ENCODE measurements around the gene ZNF385B. TPM values are rescaled to one million over a fixed set of nuclear protein-coding genes. Genes with fewer than 3 reads are reported as not detected.

Gene ZNF385B
- total and polyA plus RNA-seq, 3 donors from 2014 or later, result 28.1 to 40.3 (median 37.4) TPM

GRCh38 chr2:179550849-179551248 lies 310.6 kb downstream of the ZNF385B start:
- TF ChIP-seq CTCF (IDR thresholded peaks at IDR 0.05) (no peak), POLR2A (IDR thresholded peaks at IDR 0.05) (no peak)
- WGBS, 2 donors, result 90 to 96% methylated on average over 4 of the region's 4 CpGs
- intact Hi-C loops (cut with DNase I; ENCODE audit: low total_unique reads), result no loop called here
- H3K4me1 ChIP-seq, result no peaks in the 10 kb centered on the region
- DNase-seq, result no peak
- H3K27me3 ChIP-seq, result no peaks in the 10 kb centered on the region
- H3K27ac ChIP-seq, result no peak overlapping the region
- no peak overlapping the region for H3K4me3 ChIP-seq
- no peaks in the 10 kb centered on the region for H3K9me3 ChIP-seq
- H3K36me3 ChIP-seq (ENCODE audit: low read depth, missing control alignments), result no peaks in the 10 kb centered on the region

- TF ChIP-seq CTCF (IDR thresholded peaks at IDR 0.05) (no peak), POLR2A (IDR thresholded peaks at IDR 0.05) (no peak)
- Histone ChIP-seq H3K9me3 (no peaks in the 10 kb centered on the region), H3K4me3 (no peak overlapping the region), H3K27ac (no peak overlapping the region), H3K27me3 (no peaks in the 10 kb centered on the region), H3K36me3 (ENCODE audit: low read depth, missing control alignments) (no peaks in the 10 kb centered on the region), H3K4me1 (no peaks in the 10 kb centered on the region)
- no peak for DNase-seq
- 88 to 92% methylated on average over 1 of the region's 1 CpG for WGBS, 2 donors
- intact Hi-C loops (cut with DNase I; ENCODE audit: low total_unique reads), result no loop called here
Measured at GRCh38 chr2:179550214-179550613, 311.2 kb downstream of the ZNF385B start.

GRCh38 chr2:179546656-179547055 lies 314.8 kb downstream of the ZNF385B start:
- TF ChIP-seq CTCF (IDR thresholded peaks at IDR 0.05) (no peak), POLR2A (IDR thresholded peaks at IDR 0.05) (no peak)

GRCh38 chr2:179545024-179545423 lies 316.4 kb downstream of the ZNF385B start:
- intact Hi-C loops (cut with DNase I; ENCODE audit: low total_unique reads), result no loop called here
- Histone ChIP-seq H3K4me1 (no peaks in the 10 kb centered on the region), H3K4me3 (no peak overlapping the region), H3K9me3 (no peaks in the 10 kb centered on the region), H3K27ac (no peak overlapping the region), H3K36me3 (ENCODE audit: low read depth, missing control alignments) (no peaks in the 10 kb centered on the region), H3K27me3 (no peaks in the 10 kb centered on the region)
- 71 to 74% methylated on average over 2 of the region's 2 CpGs for WGBS, 2 donors
- no peak for DNase-seq
- TF ChIP-seq POLR2A (IDR thresholded peaks at IDR 0.05) (no peak), CTCF (IDR thresholded peaks at IDR 0.05) (no peak)

More at GRCh38 chr2:179546656-179547055, 314.8 kb downstream of the ZNF385B start:
- Histone ChIP-seq H3K4me1 (no peaks in the 10 kb centered on the region), H3K27ac (no peak overlapping the region), H3K27me3 (no peaks in the 10 kb centered on the region), H3K9me3 (no peaks in the 10 kb centered on the region), H3K36me3 (ENCODE audit: low read depth, missing control alignments) (no peaks in the 10 kb centered on the region), H3K4me3 (no peak overlapping the region)
- intact Hi-C loops (cut with DNase I; ENCODE audit: low total_unique reads), result no loop called here
- 92 to 98% methylated on average over 2 of the region's 2 CpGs for WGBS, 2 donors
- DNase-seq, result no peak

- DNase-seq, result no peak
- no peak overlapping the region for H3K4me3 ChIP-seq
- no peaks in the 10 kb centered on the region for H3K27me3 ChIP-seq
- no peak for TF ChIP-seq CTCF (IDR thresholded peaks at IDR 0.05)
- no peak for TF ChIP-seq POLR2A (IDR thresholded peaks at IDR 0.05)
- intact Hi-C loops (cut with DNase I; ENCODE audit: low total_unique reads), result no loop called here
- H3K9me3 ChIP-seq, result no peaks in the 10 kb centered on the region
- 76 to 77% methylated on average over 3 of the region's 3 CpGs for WGBS, 2 donors
- no peaks in the 10 kb centered on the region for H3K36me3 ChIP-seq (ENCODE audit: low read depth, missing control alignments)
- H3K4me1 ChIP-seq, result no peaks in the 10 kb centered on the region
- no peak overlapping the region for H3K27ac ChIP-seq
Measured at GRCh38 chr2:179543361-179543901, 318.0 kb downstream of the ZNF385B start.
